Hepatocyte (in vitro differentiated cells): ENCODE results near the gene ROR2. TPM values are rescaled to one million over a fixed set of nuclear protein-coding genes. Genes with fewer than 3 reads are reported as not detected.

Source experiments
- DNase-seq: peaks from one replicate; pipeline ENCODE4 v3.0.0-alpha.2; 2016; ENCODE audit warnings: low spot score
- H2AFZ ChIP-seq: fragments of 200-600 bp; sonication (generic); 2 replicates; pipeline ENCODE4 v1.6.0; 2016; ENCODE audit warnings: antibody characterized with exemption, mild to moderate bottlenecking
- H3K27ac ChIP-seq: fragments of 200-600 bp; sonication (generic); 2 replicates; pipeline ENCODE4 v1.5.1; 2016; ENCODE audit warnings: mild to moderate bottlenecking
- H3K27me3 ChIP-seq: fragments of 200-600 bp; sonication (generic); 2 replicates; pipeline ENCODE4 v1.6.1; 2016
- H3K36me3 ChIP-seq: fragments of 200-600 bp; sonication (generic); replicated peaks from 2 replicates; pipeline ENCODE4 v1.5.1; 2016; ENCODE audit warnings: low read depth; ENCODE audit not compliant: insufficient read depth
- H3K4me1 ChIP-seq: fragments of 200-600 bp; sonication (generic); 2 replicates; pipeline ENCODE4 v1.5.1; 2016; ENCODE audit warnings: mild to moderate bottlenecking, moderate library complexity; ENCODE audit not compliant: insufficient read depth
- H3K4me2 ChIP-seq: fragments of 200-600 bp; sonication (generic); 2 replicates; pipeline ENCODE4 v1.6.0; 2016
- H3K4me3 ChIP-seq: fragments of 200-600 bp; sonication (generic); 2 replicates; pipeline ENCODE4 v1.5.1; 2016; ENCODE audit warnings: mild to moderate bottlenecking
- H3K79me2 ChIP-seq: fragments of 200-600 bp; sonication (generic); 2 replicates; pipeline ENCODE4 v1.6.0; 2017; ENCODE audit warnings: mild to moderate bottlenecking
- H3K9me2 ChIP-seq: fragments of 200-600 bp; sonication (generic); replicated peaks from 2 replicates; pipeline ENCODE4 v1.6.0; 2017; ENCODE audit warnings: mild to moderate bottlenecking; ENCODE audit not compliant: insufficient read depth
- H3K9me3 ChIP-seq: fragments of 200-600 bp; sonication (generic); 2 replicates; pipeline ENCODE4 v1.5.1; 2016; ENCODE audit warnings: low read depth, mild to moderate bottlenecking
- H4K20me1 ChIP-seq: fragments of 200-600 bp; sonication (generic); 2 replicates; pipeline ENCODE4 v1.6.0; 2016; ENCODE audit warnings: mild to moderate bottlenecking; ENCODE audit not compliant: insufficient read depth, poor library complexity, severe bottlenecking
- CTCF ChIP-seq: fragments of 200-600 bp; sonication (generic); IDR thresholded peaks from 2 replicates; pipeline ENCODE4 v1.5.1; 2016; ENCODE audit warnings: antibody characterized with exemption, mild to moderate bottlenecking; ENCODE audit not compliant: poor library complexity
- EZH2 ChIP-seq: fragments of 200-600 bp; sonication (generic); IDR thresholded peaks from 2 replicates; pipeline ENCODE4 v1.6.1; 2016; ENCODE audit warnings: antibody characterized with exemption, mild to moderate bottlenecking, borderline replicate concordance
- EZH2phosphoT487 ChIP-seq: fragments of 200-600 bp; sonication (generic); IDR thresholded peaks from one replicate; pipeline ENCODE4 v1.6.1; 2018; ENCODE audit warnings: antibody characterized with exemption, mild to moderate bottlenecking, low read depth, moderate library complexity; ENCODE audit not compliant: unreplicated experiment, severe bottlenecking
- WGBS: methylation state at CpG from one replicate; pipeline ENCODE4 v1.1.6; 2016; ENCODE audit warnings: low lambda C conversion rate; ENCODE audit errors: missing lambda C conversion rate; 5-methylcytosine and 5-hydroxymethylcytosine counted together
- polyA plus RNA-seq: library from polyadenylated mRNA; unstranded; fragments of >200 nt; fragmentation: Nextera tagmentation; extraction: Ambion mirVana; gene quantifications from 2 replicates; pipeline ENCODE4 v1.2.1, GENCODE V29; 2016
- total RNA-seq: library from RNA; depleted of rRNA; stranded (reverse); fragments of >200 nt; gene quantifications from 2 replicates; pipeline ENCODE4 v1.2.3, GENCODE V29; 2014

The ROR2 gene
- total and polyA plus RNA-seq, 2 experiments from 2014 or later, result 25.6 to 29.5 TPM

DNA sequence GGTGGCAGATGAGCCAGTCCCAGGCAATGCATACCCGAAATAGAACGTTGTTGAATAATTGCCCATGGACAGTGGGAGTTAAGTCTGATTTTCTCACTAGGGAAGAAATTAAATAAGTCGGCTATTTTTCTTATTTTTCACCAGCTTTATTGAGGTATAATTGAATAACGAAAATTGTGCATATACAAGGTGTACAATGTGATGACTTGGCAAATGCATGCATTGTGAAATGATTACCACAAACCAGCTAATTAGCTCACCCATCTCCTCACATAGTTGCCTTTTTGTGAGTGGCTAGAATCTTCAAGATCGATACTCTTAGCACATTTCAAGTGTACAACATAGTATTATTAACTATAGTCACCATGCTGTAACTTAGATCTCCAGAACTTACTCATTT, 249.6 kb downstream of the ROR2 start:
- Histone ChIP-seq H3K4me1 (no peaks in the 10 kb centered on the region), H4K20me1 (no peaks in the 10 kb centered on the region), H2AFZ (no peak overlapping the region), H3K9me2 (no peaks in the 10 kb centered on the region), H3K27ac (no peak overlapping the region), H3K79me2 (no peaks in the 10 kb centered on the region), H3K9me3 (peaks cover under 1% of the 10 kb centered on the region), H3K4me2 (no peak overlapping the region), H3K4me3 (no peak overlapping the region), H3K27me3 (no peaks in the 10 kb centered on the region), H3K36me3 (no peaks in the 10 kb centered on the region)
- TF ChIP-seq EZH2, result no peak
- no peak for TF ChIP-seq EZH2phosphoT487
- WGBS, result 89% methylated on average over 5 of the region's 5 CpGs
- no peak for DNase-seq

DNA sequence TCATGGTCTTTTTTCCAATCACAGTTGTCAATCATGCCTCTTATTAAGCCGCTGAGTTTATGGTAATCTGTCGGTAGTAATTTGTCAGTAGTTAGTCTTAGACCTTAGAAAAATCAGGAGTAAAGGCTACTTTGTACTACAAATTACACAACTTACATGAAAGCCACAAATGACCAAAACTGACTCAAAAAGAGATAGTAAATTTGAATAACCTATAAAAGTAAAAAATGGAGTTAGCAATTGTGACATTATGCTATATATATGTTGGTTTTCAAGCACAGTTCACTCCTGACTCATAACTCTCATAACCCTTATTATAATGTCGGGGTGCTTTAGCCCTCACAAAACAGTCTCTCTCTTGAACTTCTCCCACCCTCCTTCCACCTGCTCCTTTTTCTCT, 251.8 kb downstream of the ROR2 start:
- H3K9me3 ChIP-seq, result no peaks in the 10 kb centered on the region
- TF ChIP-seq CTCF, result no peak
- no peak for TF ChIP-seq EZH2
- TF ChIP-seq EZH2phosphoT487, result no peak
- 88% methylated on average over 3 of the region's 3 CpGs for WGBS

GRCh38 chr9:91697201-91697600, 252.8 kb downstream of the ROR2 start:
- Histone ChIP-seq H3K9me2 (no peaks in the 10 kb centered on the region), H4K20me1 (no peaks in the 10 kb centered on the region), H3K27ac (no peak overlapping the region), H3K4me3 (no peak overlapping the region), H3K27me3 (no peaks in the 10 kb centered on the region), H3K79me2 (no peaks in the 10 kb centered on the region), H2AFZ (no peak overlapping the region), H3K36me3 (no peaks in the 10 kb centered on the region), H3K4me2 (no peak overlapping the region), H3K9me3 (no peaks in the 10 kb centered on the region), H3K4me1 (no peaks in the 10 kb centered on the region)
- TF ChIP-seq EZH2 (no peak), CTCF (no peak), EZH2phosphoT487 (no peak)
- DNase-seq, result no peak
- WGBS, result 97% methylated on average over 6 of the region's 7 CpGs

More for the DNA sequence above, 251.8 kb downstream of the ROR2 start:
- DNase-seq, result no peak
- H3K36me3 ChIP-seq, result no peaks in the 10 kb centered on the region
- H3K4me3 ChIP-seq, result no peak overlapping the region
- H3K27me3 ChIP-seq, result no peaks in the 10 kb centered on the region
- H3K4me1 ChIP-seq, result no peaks in the 10 kb centered on the region
- no peaks in the 10 kb centered on the region for H3K79me2 ChIP-seq
- H3K4me2 ChIP-seq, result no peak overlapping the region
- H4K20me1 ChIP-seq, result no peaks in the 10 kb centered on the region
- H3K27ac ChIP-seq, result no peak overlapping the region
- no peak overlapping the region for H2AFZ ChIP-seq
- H3K9me2 ChIP-seq, result no peaks in the 10 kb centered on the region

DNA sequence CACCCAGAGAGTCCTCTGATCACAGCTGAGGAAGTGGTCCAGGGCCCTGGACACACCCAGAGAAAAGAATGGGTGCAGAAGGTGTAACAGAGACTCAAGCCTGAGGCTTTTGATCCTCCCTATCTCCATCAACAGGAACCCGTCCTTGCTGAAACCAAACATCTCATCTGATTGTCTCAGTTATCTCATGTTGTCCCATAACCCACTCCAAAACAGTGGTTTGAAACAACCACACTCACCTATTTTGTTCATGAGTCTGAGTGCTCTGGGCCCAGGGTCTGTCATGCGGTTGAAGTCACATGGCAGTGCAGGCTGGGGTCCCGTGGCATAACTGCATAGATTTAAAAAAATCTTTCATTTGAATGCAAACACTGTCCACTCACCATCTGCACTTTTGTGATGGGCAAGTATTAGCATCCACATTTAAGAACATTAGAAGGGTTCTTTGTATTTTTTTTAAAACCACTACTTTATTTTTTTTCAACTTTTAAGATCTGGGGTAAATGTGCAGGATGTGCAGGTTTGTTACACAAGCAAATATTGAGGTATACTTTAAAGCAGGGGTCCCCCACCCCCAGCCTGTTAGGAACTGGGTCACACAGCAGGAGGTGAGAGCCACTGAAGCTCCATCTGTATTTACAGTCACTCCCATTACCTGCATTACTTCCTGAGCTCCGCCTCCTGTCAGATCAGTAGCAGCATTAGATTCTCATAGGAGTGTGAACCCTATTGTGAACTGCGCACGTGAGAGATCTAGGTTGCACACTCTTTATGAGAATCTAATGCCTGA, 255.8 kb downstream of the ROR2 start:
- TF ChIP-seq CTCF, result no peak
- TF ChIP-seq EZH2, result no peak

More for the DNA sequence above, 255.8 kb downstream of the ROR2 start:
- Histone ChIP-seq H3K27ac (no peak overlapping the region), H4K20me1 (no peaks in the 10 kb centered on the region), H3K4me1 (no peaks in the 10 kb centered on the region), H3K9me3 (no peaks in the 10 kb centered on the region), H3K27me3 (no peaks in the 10 kb centered on the region), H3K4me2 (no peak overlapping the region), H3K79me2 (no peaks in the 10 kb centered on the region), H2AFZ (no peak overlapping the region), H3K36me3 (no peaks in the 10 kb centered on the region), H3K4me3 (no peak overlapping the region), H3K9me2 (no peaks in the 10 kb centered on the region)
- WGBS, result 83% methylated on average over 6 of the region's 6 CpGs
- DNase-seq, result no peak
